Measurements from ENCODE around the gene GGN.
"Not testable (repeated sequence)": the region's sequence is repeated elsewhere in the genome, so short reads cannot be mapped to it uniquely, and the experiment has no call there.

The GGN gene, protein sequence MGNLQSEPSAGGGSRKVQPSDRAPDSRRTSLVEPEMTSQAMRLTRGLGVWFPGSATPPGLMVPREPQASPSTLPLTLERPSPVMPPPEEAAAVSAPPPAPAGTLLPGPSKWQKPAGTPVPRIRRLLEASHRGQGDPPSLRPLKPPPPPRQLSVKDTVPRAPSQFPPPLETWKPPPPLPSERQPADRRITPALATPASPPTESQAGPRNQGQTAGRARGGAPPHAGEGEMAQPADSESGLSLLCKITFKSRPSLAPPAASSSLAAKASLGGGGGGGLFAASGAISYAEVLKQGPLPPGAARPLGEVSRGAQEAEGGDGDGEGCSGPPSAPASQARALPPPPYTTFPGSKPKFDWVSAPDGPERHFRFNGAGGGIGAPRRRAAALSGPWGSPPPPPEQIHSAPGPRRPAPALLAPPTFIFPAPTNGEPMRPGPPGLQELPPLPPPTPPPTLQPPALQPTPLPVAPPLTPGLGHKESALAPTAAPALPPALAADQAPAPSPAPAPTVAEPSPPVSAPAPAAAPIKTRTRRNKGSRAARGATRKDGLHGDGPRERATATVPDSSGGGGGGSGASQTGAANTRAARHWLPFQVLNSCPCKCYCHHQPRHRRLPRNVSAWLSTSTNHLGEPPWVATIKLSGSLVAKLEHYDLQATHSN

GRCh38 chr19:38387550-38388348 is at the start of gene GGN:
GGN (minus strand) TSS chr19:38388034; CDS start chr19:38387261, 773 bp downstream.
- DNase-seq, result peak; percentile 67

- DNase-seq, result no peak
These were observed 49.5 kb upstream of the GGN start for GRCh38 chr19:38437295-38437694.

GRCh38 chr19:38434549-38435051 is 46.8 kb upstream of the GGN start:
- no peak for DNase-seq

GRCh38 chr19:38433268-38433733 is 45.5 kb upstream of the GGN start, which contains the start of gene RYR1:
RYR1 (plus strand) TSS chr19:38433691; CDS start chr19:38433830, 139 bp downstream.
- no peak for DNase-seq

GRCh38 chr19:38430931-38431330 is 43.1 kb upstream of the GGN start:
- no peak for DNase-seq

DNA sequence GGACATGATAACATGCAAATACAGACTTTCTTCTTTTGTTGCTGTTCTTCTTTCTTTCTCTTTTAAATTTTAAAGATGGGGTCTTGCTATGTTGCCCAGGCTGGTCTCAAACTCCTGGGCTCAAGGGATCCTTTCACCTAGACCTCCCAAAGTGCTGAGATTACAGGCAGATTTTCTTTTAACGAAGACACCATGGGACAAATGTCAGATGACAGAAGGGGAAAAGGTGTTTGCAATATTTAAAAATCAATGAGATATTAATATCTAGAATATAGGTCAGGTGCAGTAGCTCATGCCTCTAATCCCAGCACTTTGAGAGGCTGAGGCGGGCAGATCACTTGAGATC is 42.0 kb upstream of the GGN start:
- no peak for DNase-seq

DNA sequence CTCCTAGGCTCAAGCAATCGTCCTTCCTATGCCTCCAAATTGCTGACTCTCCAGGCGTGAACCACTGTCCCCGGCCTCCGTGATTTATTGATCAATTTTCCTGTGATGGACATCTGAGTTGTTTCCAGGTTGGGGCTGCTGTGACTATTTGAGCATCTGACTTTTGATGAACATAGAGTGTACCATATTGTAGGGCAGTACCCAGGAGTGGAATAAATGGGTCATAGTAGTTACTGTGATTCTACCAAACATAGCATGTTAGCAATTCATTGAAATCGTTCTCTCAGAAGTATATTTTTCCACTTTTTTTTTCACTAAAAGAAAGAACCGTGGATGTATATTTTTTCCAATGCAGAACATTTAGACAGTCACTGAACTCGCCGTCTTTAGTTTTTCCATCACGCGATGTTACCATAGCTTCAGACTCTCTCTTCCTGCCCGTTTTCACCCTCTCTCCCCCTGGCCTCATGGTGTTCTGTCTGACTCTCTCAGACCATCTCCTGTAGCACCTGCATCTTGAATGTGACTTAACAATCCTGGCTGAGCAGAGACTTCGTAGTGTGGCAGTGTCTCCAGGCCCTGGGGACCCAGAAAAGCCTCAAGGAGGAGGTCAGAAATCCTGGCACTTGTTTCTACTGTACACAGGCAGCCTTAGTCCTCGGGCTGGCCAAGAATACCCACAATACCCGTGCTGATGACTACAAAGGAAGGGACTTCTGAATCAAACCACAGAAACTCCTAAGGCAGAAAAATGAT is 41.4 kb upstream of the GGN start:
- no peak for DNase-seq

- not testable (repeated sequence) for DNase-seq
These were observed 39.3 kb upstream of the GGN start for GRCh38 chr19:38427035-38427677.

- no peak for DNase-seq
These were observed 38.1 kb upstream of the GGN start, which contains the start of gene RASGRP4 for GRCh38 chr19:38425810-38426466. RASGRP4 (minus strand) TSS chr19:38426219; CDS start chr19:38426091, 128 bp downstream.

DNA sequence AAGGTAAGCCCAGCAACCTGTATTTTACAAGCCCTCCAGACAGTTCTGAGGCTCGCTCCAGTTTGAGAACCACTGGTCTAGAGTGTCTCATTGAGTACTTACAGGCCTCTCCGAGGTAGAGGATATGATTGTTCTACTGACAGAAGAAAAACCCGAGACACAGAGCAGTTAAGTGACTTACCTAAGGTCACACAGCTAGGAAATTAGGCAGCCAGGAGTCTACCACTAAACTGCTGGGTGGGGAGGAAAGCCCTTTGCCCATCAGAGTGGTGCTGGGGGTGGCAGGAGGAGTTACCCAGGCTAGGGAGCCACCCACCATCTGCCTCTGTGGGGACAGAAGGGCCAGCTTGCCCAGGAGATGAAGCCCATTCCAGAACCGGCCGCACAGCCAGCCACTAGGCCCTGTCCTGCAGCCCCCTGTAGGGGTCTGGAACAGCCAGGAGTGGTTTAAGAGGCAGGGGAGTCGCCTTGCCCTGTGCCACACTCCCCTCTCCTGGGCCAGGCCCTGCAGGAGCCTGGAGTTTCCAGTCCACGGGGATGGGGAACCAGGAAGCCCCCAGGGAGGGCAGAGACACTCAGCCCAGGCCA is 37.5 kb upstream of the GGN start:
- no peak for DNase-seq

- DNase-seq, result no peak
These were observed 36.4 kb upstream of the GGN start for GRCh38 chr19:38424272-38424671.

DNA sequence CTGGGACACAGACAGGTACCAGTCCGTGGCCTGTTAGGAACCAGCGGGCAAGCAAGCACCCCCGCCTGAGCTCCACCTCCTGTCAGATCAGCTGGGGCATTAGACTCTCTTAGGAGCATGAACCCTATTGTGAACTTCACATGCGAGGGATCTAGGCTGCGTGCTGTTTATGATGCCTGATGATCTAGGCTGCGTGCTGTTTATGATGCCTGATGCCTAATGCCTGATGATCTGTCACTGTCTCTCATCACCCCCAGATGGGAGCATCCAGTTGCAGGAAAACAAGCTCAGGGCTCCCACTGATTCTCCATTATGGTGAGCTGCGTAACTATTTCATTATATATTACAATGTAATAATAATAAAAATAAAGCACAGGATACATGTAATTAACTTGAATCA is 34.6 kb upstream of the GGN start:
- no peak for DNase-seq

GRCh38 chr19:38421856-38422255 is 34.0 kb upstream of the GGN start:
- no peak for DNase-seq

DNA sequence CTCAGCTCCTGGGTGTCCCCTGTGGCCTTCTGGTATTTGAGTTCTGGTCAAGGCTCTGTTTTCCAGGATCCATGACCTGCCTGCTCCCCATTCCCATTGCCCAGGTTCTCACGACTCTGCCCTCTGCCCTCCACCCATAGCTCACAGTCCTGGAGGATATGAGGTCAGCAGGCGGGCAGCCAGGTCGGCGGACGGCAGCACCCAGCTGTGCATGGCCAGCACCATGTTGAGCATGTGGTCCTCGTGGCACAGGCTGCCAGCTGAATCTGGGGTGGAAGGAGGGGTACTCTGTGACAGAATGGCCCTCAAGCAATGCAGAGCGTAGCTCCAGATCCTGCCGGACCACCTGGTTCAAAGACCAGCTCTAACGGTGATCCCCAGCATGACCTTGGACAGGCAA is 33.1 kb upstream of the GGN start:
- no peak for DNase-seq

- peak; percentile 6 for DNase-seq
These were observed 30.0 kb upstream of the GGN start for GRCh38 chr19:38417544-38418506.

GRCh38 chr19:38417146-38417543 is 29.3 kb upstream of the GGN start:
- DNase-seq, result no peak

DNA sequence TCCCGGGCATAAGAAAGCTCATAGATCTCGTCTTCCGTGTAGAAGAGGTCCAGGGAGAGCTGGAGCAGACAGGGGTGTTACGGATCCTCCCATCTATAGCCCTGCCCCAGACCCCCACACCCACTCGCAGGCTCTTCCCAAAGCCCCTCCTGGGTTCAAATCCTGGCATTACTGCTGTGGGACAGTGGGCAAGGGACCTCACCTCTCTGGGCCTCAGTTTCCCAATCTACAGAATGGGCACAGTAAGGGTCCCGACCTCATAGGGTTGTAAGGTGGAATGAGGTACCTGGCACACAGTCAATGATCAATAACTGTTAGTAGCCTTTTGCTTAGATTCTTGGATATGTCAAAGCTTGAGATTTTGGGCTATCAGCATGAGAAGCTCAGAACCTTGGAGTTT is 25.6 kb upstream of the GGN start:
- no peak for DNase-seq

DNA sequence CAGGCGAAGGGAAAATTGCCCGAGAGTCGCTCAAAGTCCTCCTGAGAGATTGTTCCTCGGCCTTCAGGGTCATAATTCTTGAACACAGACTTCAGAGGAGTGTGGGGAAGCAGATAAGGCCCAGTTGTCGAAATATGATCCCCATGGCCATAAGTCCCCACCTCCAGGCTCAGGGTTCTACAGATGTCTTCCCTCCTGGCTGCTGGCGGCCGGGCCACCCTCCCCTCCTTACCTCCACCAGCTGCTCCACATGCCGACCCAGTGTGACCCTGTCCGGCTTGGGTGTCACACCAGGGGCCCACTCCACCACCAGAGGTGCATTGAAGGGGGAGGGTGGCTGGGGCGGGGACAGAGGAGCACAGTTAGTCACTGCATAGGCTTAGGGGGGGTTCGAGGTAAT is 25.1 kb upstream of the GGN start:
- no peak for DNase-seq

GRCh38 chr19:38412491-38412890 is 24.7 kb upstream of the GGN start:
- no peak for DNase-seq

DNA sequence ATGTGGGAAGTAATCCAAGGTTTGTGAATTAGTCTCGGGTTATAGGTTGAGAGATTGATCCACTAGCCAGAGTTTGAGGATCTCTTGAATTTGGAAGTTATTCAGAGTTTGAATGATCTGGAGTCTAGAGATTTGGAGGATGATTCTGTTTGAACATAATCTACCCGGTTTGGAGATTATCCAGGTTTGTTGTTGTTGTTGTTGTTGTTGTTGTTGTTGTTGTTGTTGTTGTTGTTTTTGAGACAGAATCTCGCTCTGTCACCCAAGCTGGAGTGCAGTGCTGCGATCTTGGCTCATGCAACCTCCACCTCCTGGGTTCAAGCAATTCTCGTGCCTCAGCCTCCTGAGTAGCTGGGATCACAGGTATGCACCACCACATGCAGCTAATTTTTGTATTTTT is 24.1 kb upstream of the GGN start:
- DNase-seq, result not testable (repeated sequence)
